HG03064 (cell line): ENCODE data around the gene LHX1.
A peak's percentile ranks its signal among the peaks of the same experiment; 100 is the strongest.

Experiments used
- ATAC-seq: cut with Tn5 transposase; IDR thresholded peaks from one replicate; pipeline ENCODE4 v1.9.1; 2021; ENCODE audit warnings: low read depth; ENCODE audit not compliant: unreplicated experiment

Gene LHX1

DNA sequence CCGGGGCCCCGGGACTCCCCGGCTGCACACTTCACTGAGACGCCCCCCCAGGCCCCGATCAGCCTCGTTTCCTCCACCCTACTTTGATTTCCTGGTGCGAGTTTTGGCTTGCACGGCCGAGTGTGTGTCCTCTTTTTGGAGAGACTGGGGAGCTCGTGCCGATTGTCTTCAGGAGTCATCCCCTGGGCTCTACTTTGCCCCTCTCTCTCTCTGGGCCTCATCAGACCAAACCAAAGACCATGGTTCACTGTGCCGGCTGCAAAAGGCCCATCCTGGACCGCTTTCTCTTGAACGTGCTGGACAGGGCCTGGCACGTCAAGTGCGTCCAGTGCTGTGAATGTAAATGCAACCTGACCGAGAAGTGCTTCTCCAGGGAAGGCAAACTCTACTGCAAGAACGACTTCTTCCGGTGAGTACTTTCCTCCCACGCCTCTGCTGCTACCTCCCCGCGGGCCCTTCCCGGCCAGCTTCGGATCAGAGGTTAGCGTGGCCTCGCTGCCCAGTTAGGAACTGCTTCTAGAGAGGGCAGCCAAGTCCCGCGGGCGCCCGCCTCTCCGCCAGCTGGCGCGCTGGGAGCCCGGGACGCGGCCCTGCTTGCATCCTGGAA, 787 bp downstream of the LHX1 start:
- ATAC-seq = no peak

DNA sequence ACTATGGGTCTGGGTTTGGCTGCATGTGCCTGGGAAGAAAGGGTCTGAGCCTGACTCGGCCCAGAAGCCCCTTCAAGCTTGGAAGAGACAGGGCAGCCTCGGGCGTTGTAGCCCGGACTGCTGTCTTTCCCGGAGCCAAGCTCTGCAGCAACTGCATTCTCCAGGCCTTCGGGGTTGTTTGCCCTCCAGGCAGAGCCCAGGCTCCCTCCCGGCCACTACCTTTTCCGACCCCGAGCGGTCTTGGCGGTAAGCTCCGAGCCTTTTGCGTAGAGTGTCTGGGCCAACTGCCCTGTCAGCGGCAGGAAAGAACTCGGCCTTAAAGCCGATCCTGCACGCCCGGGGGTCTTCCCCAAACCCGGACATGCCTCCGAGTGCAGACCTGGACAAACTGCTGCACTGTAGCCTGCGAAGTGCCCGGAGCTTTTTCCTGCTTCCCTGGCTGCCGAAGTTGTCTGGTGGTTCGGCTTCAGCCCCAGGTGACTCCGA, 1.3 kb downstream of the LHX1 start:
- ATAC-seq = no peak

DNA sequence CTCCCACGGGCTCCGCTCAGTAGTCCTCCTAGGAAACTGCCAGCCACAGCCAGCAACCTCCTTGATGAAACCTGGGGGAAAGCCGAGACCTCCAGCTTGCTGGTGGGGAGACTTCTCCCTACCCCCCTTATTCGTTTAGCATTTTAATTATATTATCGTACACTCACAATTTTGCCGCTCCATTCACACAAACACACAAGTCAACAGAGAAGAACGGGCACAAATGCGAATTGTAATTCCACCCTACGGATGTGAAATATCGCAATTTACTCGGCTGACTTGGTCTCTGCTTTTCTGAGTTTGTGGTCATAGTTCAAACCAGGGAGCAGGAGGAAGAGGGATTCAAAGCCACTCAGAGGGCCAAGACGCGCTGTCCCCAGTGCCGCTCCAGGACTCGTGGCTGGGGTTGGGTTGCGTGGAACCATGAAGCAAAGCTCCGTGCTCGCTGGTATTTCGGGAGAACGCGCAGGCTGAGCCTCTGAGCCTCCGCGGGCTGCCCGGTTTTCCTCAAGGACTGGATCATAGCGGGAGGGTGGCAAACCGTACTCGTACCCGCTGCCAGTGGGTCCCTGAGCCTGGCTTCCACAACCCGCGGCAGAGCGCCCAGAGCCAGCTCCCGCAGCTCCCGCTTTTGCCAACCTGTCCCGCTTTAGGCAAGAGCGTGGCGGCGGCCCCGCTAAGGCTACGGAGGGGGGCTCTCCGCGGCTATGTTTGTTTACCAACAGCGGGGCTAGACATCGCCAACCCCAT, 2.0 kb downstream of the LHX1 start:
- ATAC-seq = no peak

DNA sequence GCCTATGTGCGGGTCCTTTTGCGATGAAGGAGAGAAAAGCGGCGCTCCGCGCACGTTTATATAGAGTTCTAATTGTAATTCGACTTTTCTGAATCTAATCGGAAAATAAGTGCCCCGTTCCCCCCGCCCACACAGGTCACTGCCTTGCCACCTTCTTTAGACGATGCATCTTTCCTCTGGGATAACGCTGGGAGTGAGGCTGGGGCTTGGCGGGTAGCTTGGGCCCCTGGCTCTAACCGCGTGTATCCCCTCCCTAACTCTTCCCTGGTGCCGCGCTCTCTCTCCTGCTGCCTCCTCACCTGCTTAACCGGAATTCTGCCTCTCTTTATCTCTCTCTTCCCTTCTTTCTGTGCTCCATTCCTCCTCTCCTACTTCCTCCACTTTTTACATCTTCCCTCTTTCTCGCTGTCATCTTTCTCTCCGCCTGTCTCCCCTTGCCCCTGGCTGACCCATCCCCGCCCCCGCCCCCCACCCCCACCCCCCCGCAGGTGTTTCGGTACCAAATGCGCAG, 2.6 kb downstream of the LHX1 start:
- ATAC-seq = no peak

DNA sequence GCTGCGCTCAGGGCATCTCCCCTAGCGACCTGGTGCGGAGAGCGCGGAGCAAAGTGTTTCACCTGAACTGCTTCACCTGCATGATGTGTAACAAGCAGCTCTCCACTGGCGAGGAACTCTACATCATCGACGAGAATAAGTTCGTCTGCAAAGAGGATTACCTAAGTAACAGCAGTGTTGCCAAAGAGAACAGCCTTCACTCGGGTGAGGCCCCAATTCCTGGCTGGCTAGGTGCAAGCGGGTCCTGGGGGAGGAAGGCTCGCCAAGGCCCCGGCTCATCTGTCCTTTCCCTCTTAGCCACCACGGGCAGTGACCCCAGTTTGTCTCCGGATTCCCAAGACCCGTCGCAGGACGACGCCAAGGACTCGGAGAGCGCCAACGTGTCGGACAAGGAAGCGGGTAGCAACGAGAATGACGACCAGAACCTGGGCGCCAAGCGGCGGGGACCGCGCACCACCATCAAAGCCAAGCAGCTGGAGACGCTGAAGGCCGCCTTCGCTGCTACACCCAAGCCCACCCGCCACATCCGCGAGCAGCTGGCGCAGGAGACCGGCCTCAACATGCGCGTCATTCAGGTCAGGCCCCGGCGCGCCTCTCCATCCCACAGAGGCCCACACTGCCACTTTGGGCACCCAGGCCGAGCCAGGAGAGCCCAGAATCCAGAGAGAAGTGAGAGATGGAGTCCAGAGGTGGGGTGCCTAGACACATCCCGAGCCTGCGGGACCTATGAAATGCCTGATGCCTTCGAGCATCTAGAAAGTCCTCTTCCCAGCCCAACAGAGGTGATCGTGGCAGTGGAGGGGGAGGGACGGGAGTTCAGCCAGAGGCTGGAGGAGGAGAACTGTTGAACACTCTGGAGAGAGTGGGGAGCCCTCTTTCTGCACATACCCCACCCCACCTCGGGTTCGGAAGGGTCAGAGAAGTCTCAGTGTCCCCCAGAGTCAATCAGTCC, 3.3 kb downstream of the LHX1 start:
- no peak for ATAC-seq

DNA sequence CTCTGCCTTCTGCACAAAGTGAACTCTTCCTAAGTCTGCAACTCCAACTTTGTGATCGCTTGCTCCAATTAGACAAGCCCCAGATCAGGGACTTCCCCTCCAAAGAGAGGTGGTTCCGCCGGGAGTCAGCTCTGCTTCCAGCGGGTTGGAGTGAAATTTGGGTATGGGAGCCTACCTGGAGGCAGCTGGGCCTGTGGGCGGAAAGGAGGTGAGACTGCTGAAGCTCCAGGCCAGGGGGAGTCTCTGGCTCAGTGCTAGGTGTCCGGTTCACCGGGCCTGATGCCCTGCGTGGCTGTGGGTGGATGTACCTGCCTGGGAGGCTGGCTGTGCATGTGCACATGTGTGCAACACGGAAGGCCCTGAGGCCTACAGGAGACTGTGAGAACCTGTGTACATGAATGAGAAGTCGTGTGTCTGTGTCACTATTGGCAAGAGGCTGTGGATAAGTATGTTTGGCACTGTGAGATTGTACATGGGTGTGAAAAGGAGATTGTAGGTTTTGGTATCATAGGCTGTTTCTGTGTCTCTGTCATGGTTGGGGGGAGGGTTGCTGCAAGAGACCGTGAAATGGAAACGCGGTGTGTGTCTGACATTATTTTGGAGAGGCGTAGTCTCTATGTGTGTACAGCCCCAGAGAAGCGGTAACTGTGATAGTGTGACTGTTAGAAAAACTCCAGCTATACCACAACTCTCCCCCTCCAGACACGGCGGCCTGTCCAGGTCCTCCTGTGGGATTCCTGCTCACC, 4.2 kb downstream of the LHX1 start:
- no peak for ATAC-seq

DNA sequence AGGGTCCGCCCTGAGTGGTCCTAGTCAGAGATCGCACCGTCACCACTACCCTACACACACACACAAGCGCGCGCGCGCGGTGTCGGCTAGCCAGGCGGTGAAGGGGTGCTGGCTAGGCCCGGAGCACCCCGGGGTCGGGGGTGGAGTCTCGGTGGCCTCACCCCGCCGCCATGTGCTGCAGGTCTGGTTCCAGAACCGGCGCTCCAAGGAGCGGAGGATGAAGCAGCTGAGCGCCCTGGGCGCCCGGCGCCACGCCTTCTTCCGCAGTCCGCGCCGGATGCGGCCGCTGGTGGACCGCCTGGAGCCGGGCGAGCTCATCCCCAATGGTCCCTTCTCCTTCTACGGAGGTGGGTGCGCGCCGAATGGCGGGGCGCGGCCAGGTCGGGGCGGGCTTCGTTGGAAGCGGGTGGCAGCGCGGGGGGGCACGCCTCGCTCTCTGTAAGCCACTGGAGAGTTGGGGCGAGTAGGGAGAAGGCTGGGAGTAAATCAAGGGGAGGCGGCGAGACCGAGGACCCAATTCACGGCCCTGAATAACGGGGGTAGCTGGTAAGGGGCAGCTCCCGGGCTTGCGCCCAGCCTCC, 4.8 kb downstream of the LHX1 start:
- ATAC-seq = no peak

DNA sequence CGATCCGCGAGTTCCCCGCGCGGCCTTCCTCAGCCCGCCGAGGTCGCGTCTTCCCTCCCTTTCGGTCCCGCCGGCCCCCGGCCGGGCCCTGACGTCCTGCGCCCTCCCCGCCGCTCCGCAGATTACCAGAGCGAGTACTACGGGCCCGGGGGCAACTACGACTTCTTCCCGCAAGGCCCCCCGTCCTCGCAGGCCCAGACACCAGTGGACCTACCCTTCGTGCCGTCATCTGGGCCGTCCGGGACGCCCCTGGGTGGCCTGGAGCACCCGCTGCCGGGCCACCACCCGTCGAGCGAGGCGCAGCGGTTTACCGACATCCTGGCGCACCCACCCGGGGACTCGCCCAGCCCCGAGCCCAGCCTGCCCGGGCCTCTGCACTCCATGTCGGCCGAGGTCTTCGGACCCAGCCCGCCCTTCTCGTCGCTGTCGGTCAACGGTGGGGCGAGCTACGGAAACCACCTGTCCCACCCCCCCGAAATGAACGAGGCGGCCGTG, 5.4 kb downstream of the LHX1 start:
- ATAC-seq = no peak

DNA sequence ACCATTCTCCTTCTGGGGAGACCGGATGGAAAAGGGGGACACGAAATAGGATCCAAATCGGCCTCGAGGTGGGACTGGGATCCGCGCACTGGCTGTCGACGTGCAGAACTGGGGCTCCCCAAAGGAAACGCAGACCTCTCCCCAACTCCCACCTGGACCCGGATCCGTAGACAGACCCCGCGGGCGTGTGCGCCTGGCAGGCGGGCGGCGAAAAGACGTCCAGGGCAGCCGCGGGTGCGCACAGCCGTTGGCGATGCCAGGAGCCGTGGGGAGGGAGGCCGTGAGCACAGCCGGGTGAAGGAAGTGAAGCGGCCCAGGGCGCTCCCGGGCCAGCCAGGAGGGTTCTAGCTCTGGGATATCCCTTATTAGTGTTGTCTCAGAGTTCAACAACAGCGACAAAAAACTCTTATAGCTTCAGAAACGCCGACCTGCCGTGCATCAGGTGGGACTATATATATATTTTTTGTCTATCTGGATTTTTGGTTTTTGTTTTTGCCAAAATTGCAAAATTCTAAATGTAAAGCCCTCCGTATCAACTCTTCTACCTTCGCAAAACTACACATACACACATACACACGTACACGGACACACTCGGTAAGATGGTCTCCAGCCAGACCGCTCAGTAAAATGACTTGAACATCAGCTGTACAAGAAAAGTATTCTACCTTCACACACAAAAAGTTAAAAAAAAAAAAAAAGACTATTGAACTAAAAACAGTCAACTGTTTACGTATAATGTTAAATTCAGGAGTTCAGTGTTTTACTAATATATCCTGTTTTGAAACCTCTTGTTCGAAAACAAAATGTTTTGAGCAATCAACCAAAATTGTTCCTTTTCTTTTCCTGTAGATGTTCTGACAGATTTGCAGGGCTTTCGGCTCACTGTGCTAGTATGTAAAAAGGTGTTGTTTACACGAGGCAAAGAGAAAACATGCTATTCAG, 6.2 kb downstream of the LHX1 start:
- no peak for ATAC-seq

DNA sequence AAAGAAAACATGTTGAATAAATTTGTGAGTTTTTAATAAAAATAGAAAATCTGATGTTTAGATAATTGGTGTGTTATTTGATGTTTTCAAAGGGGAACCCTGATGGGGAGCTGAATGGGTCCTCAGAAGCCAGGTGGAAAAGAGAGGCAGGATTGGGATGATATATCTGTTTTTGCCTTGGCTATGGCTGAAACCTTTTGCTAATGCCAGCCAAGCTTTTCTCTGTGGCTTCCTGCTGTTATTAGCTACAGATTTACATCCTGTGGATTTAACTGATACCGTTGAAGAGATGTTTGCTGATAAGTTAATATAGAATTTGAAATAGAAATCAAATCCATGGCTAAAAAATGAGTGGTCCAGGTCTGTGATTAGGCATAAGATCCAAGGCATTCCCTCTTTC, 7.3 kb downstream of the LHX1 start:
- ATAC-seq = no peak

DNA sequence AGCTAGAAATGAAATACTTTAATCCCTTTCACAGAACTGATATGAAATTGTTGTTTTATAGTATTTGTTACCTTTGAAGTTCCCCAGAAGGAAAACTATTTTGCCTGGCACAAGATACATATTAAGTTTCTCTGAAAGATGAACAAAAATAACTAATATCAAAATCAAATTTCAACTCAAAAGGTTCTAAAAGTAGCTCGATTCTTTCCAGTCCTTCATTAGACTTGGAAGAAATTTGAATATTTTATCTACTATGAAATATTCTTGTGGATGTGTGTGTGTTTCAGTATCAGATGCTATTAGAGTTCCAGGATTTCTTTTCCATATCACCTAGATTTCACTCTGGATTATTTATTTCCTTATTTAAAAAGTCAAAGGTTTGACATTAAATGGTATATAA, 7.9 kb downstream of the LHX1 start:
- ATAC-seq = no peak

DNA sequence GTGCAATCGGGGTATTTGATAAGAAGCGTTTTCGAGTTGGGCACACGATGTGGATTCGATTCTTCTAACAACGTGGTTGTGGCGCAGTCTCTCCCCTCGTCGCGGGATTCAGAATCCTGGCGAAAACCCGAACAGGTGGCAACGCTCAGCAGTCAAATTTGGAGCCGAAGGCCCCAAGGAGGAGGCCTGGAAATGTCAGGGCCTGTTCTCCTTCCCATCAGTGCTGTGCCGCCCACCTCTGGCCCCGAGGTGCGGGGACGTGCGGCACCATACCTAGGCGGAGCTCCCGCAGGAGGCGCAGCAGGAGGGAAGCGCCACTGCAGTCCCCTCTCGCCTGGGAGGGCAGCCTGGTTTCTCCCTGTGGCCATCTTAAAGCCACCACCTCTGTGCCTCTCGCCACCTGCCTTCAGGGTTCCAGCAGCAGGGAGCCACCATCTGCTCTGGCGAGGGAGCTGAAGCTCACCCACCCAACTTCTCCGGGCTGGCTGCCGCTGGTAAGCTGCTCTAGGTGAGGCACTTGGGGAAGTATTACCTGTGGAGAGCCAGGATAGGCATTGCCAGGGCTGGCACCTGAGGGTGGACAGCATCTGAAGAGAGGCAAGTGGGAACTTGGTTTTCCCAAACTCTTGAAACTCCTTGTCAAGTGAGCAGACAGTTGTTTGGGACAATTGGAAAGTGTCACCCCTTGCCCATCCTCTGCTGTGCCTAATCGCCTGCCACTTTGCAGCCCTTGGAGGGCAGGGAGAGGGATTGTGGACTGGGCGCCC, 8.9 kb downstream of the LHX1 start:
- ATAC-seq = no peak

DNA sequence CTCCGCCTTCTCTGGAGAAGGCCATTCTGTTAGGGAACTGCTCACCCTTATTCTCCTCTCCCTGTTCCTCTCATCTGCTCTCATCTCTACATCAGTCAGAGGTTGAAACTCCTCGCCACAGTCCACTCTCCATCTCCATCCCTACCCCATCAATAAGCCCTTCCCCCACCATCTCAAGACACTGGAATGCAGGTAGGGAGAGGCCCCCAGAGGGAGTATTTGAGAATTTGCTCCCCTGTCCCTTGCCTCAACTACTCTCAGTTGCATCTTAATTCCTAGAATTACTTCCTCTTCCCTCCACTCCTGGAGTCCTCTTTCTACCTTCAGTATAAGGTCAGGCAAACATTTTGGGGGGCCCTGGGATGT, 9.4 kb downstream of the LHX1 start:
- ATAC-seq = no peak

DNA sequence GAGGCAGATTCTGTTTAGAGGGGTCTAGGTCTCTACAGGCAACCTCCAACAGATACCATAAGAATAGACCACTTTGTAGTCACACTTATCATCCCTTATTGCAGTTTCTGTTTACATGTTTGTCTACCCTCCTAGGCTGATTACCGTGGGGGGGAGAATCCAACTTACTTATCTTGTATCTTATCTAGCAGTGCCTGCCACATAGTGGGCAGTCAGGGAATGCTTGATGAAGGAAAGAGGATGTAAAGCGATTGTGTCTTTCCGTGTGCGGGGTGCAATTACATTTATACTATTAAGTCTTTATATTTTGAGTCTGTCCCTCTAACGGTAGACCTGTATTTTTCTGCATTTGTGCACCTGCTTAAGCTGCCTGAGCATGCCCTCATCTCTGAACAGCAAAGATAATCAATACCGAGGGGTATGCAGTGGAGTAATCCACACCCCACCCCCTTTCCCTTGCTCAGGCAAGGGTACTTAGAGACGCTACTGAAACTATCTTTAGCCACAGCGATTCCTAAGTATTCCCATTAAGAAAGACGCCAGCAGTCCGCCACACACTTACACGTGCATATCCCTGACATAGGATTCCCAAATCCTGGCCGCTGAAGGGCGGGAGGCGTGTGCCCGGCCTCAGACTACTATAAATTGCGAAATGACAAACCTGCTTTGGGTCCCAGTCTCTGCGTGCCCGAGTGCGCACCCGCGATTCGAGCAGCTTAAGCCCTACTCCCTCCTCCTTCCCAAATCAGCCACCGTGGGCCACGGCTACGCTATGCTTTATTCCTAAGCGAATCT, 10.8 kb downstream of the LHX1 start:
- ATAC-seq = no peak

DNA sequence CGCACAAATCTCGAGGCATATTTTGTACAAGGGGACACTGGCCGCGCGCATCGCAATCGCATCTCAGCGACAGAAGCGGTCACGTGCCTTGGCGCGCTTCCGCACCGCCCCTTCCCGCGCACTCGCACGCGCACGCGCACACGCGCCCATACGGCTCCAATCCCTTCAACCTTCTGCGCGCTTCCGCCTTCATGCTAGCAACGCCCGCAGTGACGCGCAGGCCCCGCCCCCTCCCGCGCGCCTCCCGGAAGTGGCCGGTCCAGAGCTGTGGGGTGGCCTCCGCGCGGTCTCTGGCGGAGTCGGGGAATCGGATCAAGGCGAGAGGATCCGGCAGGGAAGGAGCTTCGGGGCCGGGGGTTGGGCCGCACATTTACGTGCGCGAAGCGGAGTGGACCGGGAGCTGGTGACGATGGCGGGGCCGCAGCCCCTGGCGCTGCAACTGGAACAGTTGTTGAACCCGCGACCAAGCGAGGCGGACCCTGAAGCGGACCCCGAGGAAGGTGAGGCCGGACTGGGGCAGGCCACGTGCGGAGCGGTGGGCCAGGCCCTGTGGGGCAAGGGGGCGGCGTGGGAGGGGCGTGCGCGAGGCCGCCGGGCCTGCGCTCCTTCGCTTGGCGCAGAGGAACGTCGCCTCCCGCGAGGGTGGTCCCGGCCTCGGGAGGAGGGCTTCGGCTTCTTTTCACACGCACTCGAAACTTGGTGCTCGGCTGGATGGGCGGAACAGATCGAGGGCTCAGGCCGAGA, 11.6 kb downstream of the LHX1 start, which contains the start of gene AATF:
TSS of gene AATF (plus strand) at position 238 of the 744 bp plus-strand sequence. CDS start at position 410, 172 bp downstream.
- ATAC-seq = peak; percentile 87

DNA sequence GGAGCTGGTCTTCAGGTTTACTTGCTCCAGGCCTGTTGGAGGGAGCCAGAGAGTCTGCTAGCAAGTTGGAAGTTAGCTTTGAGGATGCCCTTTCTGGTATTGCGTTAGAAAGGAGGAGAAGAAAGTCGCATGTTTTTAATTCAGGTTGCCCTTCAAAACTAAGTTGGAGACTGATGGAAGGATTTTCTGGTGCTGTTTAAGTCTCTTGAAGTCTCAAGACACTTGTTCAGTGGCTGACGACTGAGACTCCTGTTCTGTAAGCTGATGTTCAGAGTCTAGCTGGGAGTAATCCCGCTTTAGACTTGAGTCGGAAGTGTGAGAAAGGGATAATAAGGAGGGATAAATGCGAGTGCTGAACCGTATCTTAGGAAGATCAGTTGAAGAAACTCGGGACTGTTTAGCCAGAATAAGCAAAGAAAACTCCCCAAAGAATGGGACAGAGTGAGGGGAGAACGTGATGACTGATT, 12.2 kb downstream of the LHX1 start:
- ATAC-seq = no peak
